ENCODE data around the gene MAGI2.

Gene MAGI2

GRCh38 chr7:78900806-78901205, 552.7 kb downstream of the MAGI2 start:
- H3K4me3 ChIP-seq (ENCODE audit: severe bottlenecking), result no peak overlapping the region
- DNase-seq (ENCODE audit: low spot score) (no peak), ATAC-seq (ENCODE audit: low read depth) (no peak)
- no peak for TF ChIP-seq CTCF (IDR thresholded peaks at IDR 0.05; ENCODE audit: poor library complexity, severe bottlenecking)
- H3K27ac ChIP-seq (ENCODE audit: poor library complexity, severe bottlenecking), result no peak overlapping the region
- H3K9me3 ChIP-seq (ENCODE audit: severe bottlenecking), result no peaks in the 10 kb centered on the region
- no peaks in the 10 kb centered on the region for H3K27me3 ChIP-seq (ENCODE audit: insufficient read depth, poor library complexity, severe bottlenecking)
- no peaks in the 10 kb centered on the region for H3K4me1 ChIP-seq (ENCODE audit: insufficient read depth, poor library complexity, severe bottlenecking)
- H3K36me3 ChIP-seq (ENCODE audit: low read depth), result no peaks in the 10 kb centered on the region

GRCh38 chr7:78895393-78895792, 558.1 kb downstream of the MAGI2 start:
- ATAC-seq (ENCODE audit: low read depth), result no peak
- Histone ChIP-seq H3K27ac (ENCODE audit: poor library complexity, severe bottlenecking) (no peak overlapping the region), H3K27me3 (ENCODE audit: insufficient read depth, poor library complexity, severe bottlenecking) (no peaks in the 10 kb centered on the region), H3K4me1 (ENCODE audit: insufficient read depth, poor library complexity, severe bottlenecking) (no peaks in the 10 kb centered on the region), H3K36me3 (ENCODE audit: low read depth) (no peaks in the 10 kb centered on the region), H3K9me3 (ENCODE audit: severe bottlenecking) (no peaks in the 10 kb centered on the region), H3K4me3 (ENCODE audit: severe bottlenecking) (no peak overlapping the region)
- no peak for TF ChIP-seq CTCF (IDR thresholded peaks at IDR 0.05; ENCODE audit: poor library complexity, severe bottlenecking)
- DNase-seq (ENCODE audit: low spot score), result no peak

- Histone ChIP-seq H3K4me1 (ENCODE audit: insufficient read depth, poor library complexity, severe bottlenecking) (no peaks in the 10 kb centered on the region), H3K9me3 (ENCODE audit: severe bottlenecking) (peaks cover 2% of the 10 kb centered on the region), H3K4me3 (ENCODE audit: severe bottlenecking) (no peak overlapping the region), H3K36me3 (ENCODE audit: low read depth) (no peaks in the 10 kb centered on the region), H3K27ac (ENCODE audit: poor library complexity, severe bottlenecking) (no peak overlapping the region), H3K27me3 (ENCODE audit: insufficient read depth, poor library complexity, severe bottlenecking) (no peaks in the 10 kb centered on the region)
- DNase-seq (ENCODE audit: low spot score), result no peak
- ATAC-seq (ENCODE audit: low read depth), result no peak
- TF ChIP-seq CTCF (IDR thresholded peaks at IDR 0.05; ENCODE audit: poor library complexity, severe bottlenecking), result no peak
Observed at GRCh38 chr7:78879206-78879605, 574.3 kb downstream of the MAGI2 start.

- Histone ChIP-seq H3K4me1 (ENCODE audit: insufficient read depth, poor library complexity, severe bottlenecking) (no peaks in the 10 kb centered on the region), H3K36me3 (ENCODE audit: low read depth) (no peaks in the 10 kb centered on the region), H3K27me3 (ENCODE audit: insufficient read depth, poor library complexity, severe bottlenecking) (no peaks in the 10 kb centered on the region), H3K27ac (ENCODE audit: poor library complexity, severe bottlenecking) (no peak overlapping the region), H3K9me3 (ENCODE audit: severe bottlenecking) (no peaks in the 10 kb centered on the region), H3K4me3 (ENCODE audit: severe bottlenecking) (no peak overlapping the region)
- ATAC-seq (ENCODE audit: low read depth), result no peak
- DNase-seq (ENCODE audit: low spot score), result no peak
- TF ChIP-seq CTCF (IDR thresholded peaks at IDR 0.05; ENCODE audit: poor library complexity, severe bottlenecking), result no peak
Observed at GRCh38 chr7:78873117-78873516, 580.4 kb downstream of the MAGI2 start.

GRCh38 chr7:78864339-78864738, 589.1 kb downstream of the MAGI2 start:
- TF ChIP-seq CTCF (IDR thresholded peaks at IDR 0.05; ENCODE audit: poor library complexity, severe bottlenecking), result no peak
- no peaks in the 10 kb centered on the region for H3K27me3 ChIP-seq (ENCODE audit: insufficient read depth, poor library complexity, severe bottlenecking)
- no peaks in the 10 kb centered on the region for H3K9me3 ChIP-seq (ENCODE audit: severe bottlenecking)
- H3K27ac ChIP-seq (ENCODE audit: poor library complexity, severe bottlenecking), result no peak overlapping the region
- H3K36me3 ChIP-seq (ENCODE audit: low read depth), result no peaks in the 10 kb centered on the region
- no peak overlapping the region for H3K4me3 ChIP-seq (ENCODE audit: severe bottlenecking)
- DNase-seq (ENCODE audit: low spot score) (no peak), ATAC-seq (ENCODE audit: low read depth) (no peak)
- no peaks in the 10 kb centered on the region for H3K4me1 ChIP-seq (ENCODE audit: insufficient read depth, poor library complexity, severe bottlenecking)
